Endodermal cell (in vitro differentiated cells): ENCODE data around the gene STUM. TPM values are rescaled to one million over a fixed set of nuclear protein-coding genes. Genes with fewer than 3 reads are reported as not detected.
A peak's percentile ranks its signal among the peaks of the same experiment; 100 is the strongest.

Experiments used
- DNase-seq: peaks from one replicate; pipeline ENCODE4 v3.0.0-alpha.2; 2017
- H3K27ac ChIP-seq: 2 replicates; pipeline ENCODE4 v1.5.1; 2013; ENCODE audit warnings: mild to moderate bottlenecking, low read depth, low read length, moderate library complexity
- H3K27me3 ChIP-seq: 2 replicates; pipeline ENCODE4 v1.6.1; 2013; ENCODE audit warnings: mild to moderate bottlenecking, low read length, moderate library complexity; ENCODE audit not compliant: insufficient read depth, control insufficient read depth, poor library complexity, severe bottlenecking
- H3K36me3 ChIP-seq: 2 replicates; pipeline ENCODE4 v1.7.0; 2013; ENCODE audit warnings: mild to moderate bottlenecking, low read length, moderate library complexity; ENCODE audit not compliant: control insufficient read depth, insufficient read depth
- H3K4me1 ChIP-seq: one replicate; pipeline ENCODE4 v1.7.0; 2013; ENCODE audit warnings: low read length; ENCODE audit not compliant: control insufficient read depth, insufficient read depth
- H3K4me3 ChIP-seq: 2 replicates; pipeline ENCODE4 v1.5.1; 2013; ENCODE audit warnings: mild to moderate bottlenecking, low read length, moderate library complexity
- H3K9ac ChIP-seq: 2 replicates; pipeline ENCODE4 v1.6.1; 2013; ENCODE audit warnings: mild to moderate bottlenecking, low read length, moderate library complexity; ENCODE audit not compliant: poor library complexity, severe bottlenecking; ENCODE audit errors: extremely low read depth
- H3K9me3 ChIP-seq: 2 replicates; pipeline ENCODE4 v1.6.1; 2013; ENCODE audit warnings: mild to moderate bottlenecking, low read length, moderate library complexity; ENCODE audit not compliant: control insufficient read depth
- H3K27ac Mint-ChIP-seq: 2 replicates; pipeline ENCODE4 v1.8.0; 2020; ENCODE audit warnings: mixed read lengths
- H3K27me3 Mint-ChIP-seq: 2 replicates; pipeline ENCODE4 v1.8.0; 2021; ENCODE audit warnings: mild to moderate bottlenecking, mixed read lengths; ENCODE audit not compliant: insufficient read depth
- H3K36me3 Mint-ChIP-seq: 2 replicates; pipeline ENCODE4 v1.8.0; 2020; ENCODE audit warnings: low read depth, mixed read lengths
- H3K4me1 Mint-ChIP-seq: 2 replicates; pipeline ENCODE4 v1.8.0; 2020; ENCODE audit warnings: mixed read lengths
- H3K4me3 Mint-ChIP-seq: 2 replicates; pipeline ENCODE4 v1.8.0; 2020; ENCODE audit warnings: mild to moderate bottlenecking, moderate library complexity, mixed read lengths
- H3K9me3 Mint-ChIP-seq: 2 replicates; pipeline ENCODE4 v1.8.0; 2020; ENCODE audit warnings: mild to moderate bottlenecking, mixed read lengths
- WGBS, 2 experiments: methylation state at CpG; one replicate each; pipeline versions ENCODE4 v1.1.5 to v1.1.7; 2013; ENCODE audit warnings: missing lambda C conversion rate in 2 of 2, mixed read lengths in 1 of 2; ENCODE audit not compliant: insufficient coverage in 1 of 2, insufficient read length in 1 of 2; 5-methylcytosine and 5-hydroxymethylcytosine counted together
- total RNA-seq, 2 donors: library from RNA; stranded (reverse); fragmentation: NEBNext Ultra II Directional in 1 of 2; extraction: Animal tissue kit (Norgen Biotek cat#: 25700) in 1 of 2; gene quantifications; 2 replicates in 1 of 2; 3 replicates in 1 of 2; pipeline ENCODE4 v1.2.1, GENCODE V29; 2021
- TF ChIP-seq, protein P1 (sequence below): fragments of 200-600 bp; sonication (generic); conservative IDR thresholded peaks from 2 replicates; pipeline ENCODE4 v1.5.0; 2021; ENCODE audit warnings: antibody characterized with exemption, mild to moderate bottlenecking

The STUM gene
- total RNA-seq, 2 donors from 2014 or later = 0.04 to 0.20 TPM

DNA sequence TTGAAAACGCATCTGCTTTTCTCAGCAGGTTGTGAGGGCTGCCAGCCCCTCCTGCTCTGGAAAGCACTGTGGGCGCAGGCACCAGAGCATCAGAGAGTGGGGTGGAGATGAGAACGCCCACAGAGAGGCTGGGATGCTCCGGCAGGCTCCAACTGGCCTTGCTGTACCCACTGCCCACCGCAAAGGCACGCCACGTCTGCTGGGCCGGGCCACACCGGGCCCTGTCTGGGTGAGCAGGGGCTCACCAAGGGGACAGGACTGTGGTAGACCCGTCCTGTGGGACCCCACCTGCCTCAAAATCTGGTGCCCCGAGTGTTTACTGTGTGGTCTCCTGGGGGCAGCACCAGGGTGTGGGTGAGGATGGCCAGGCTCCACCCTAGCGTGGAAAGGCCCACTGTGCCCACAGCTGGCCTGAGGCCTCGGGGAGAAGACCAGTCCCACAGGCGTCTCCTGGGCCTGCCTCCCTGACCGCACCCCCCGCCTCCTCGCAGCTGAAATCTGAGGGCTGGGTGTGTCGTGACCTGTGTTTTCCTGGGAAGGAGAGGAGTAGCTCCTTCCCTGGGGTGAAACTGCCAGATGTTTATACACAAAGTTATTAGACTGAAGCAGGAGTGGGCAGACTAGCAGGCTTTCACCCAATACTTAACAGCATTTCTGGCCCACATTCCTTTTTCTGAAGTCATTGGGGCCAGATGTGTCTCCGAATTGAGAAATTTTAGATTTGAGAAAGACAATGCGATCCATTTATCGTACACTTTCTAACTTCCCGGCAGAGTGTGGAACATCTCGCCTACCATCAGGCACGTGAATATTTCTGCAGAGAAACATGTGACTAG is 53.8 kb downstream of the STUM start:
- peaks cover 28% of the 10 kb centered on the region for H3K4me1 Mint-ChIP-seq
- Histone ChIP-seq H3K4me1 (peaks cover 6% of the 10 kb centered on the region), H3K27ac (no peak overlapping the region), H3K9ac (no peak overlapping the region), H3K4me3 (no peak overlapping the region), H3K36me3 (no peaks in the 10 kb centered on the region), H3K9me3 (no peaks in the 10 kb centered on the region), H3K27me3 (no peaks in the 10 kb centered on the region)
- H3K36me3 Mint-ChIP-seq = no peaks in the 10 kb centered on the region
- DNase-seq = no peak
- H3K27me3 Mint-ChIP-seq = peaks cover 4% of the 10 kb centered on the region
- TF ChIP-seq, protein P1, sequence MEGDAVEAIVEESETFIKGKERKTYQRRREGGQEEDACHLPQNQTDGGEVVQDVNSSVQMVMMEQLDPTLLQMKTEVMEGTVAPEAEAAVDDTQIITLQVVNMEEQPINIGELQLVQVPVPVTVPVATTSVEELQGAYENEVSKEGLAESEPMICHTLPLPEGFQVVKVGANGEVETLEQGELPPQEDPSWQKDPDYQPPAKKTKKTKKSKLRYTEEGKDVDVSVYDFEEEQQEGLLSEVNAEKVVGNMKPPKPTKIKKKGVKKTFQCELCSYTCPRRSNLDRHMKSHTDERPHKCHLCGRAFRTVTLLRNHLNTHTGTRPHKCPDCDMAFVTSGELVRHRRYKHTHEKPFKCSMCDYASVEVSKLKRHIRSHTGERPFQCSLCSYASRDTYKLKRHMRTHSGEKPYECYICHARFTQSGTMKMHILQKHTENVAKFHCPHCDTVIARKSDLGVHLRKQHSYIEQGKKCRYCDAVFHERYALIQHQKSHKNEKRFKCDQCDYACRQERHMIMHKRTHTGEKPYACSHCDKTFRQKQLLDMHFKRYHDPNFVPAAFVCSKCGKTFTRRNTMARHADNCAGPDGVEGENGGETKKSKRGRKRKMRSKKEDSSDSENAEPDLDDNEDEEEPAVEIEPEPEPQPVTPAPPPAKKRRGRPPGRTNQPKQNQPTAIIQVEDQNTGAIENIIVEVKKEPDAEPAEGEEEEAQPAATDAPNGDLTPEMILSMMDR = no peak
- H3K4me3 Mint-ChIP-seq = no peak overlapping the region
- no peaks in the 10 kb centered on the region for H3K9me3 Mint-ChIP-seq
- WGBS, 2 experiments = 90 to 95% methylated on average over 14 to 24 of the region's 24 CpGs
- H3K27ac Mint-ChIP-seq = no peak overlapping the region

DNA sequence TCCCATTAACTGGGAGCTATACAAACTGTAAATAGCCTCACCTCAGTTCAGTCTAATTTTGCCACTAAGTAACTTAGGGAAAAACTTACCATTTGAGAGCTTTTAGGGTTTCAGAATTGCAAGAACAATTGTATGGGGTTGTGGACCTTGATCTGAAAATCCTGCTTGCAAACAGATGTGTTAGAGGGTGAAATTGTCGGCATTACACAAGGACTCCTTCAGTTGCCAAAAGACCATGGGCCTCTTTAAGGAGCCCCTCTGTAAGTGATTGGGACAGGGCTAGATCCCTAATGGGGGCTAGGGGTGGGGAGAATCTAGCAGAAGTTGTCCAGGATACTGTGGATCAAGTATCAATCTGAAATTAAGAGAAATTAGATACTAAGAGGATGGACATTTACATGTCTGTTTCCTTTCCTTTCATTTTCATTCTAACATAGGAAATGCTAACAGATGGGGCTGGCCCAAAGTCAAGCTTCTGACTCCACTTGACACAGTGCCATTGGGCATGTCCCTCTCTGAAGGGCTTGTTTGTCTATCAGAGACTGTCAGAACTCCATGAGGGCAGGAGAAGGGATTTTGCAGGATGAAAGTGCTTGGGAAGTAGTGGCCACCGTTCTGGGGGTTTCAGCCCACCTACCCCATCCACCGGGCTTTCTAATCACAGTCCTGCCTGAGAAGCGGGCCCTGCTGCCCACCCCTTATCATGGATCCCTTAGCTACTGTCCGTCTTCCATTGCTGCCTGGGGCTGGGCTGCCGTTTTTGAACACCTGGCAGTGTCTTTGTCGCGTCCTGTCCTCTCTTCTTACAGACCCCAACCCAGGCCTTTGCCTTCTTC is 54.7 kb downstream of the STUM start:
- Mint-ChIP-seq H3K9me3 (no peaks in the 10 kb centered on the region), H3K36me3 (no peaks in the 10 kb centered on the region), H3K4me3 (no peak overlapping the region), H3K27ac (no peak overlapping the region), H3K27me3 (peaks cover 4% of the 10 kb centered on the region), H3K4me1 (peaks cover 28% of the 10 kb centered on the region)
- Histone ChIP-seq H3K4me1 (peaks cover 6% of the 10 kb centered on the region), H3K27me3 (no peaks in the 10 kb centered on the region), H3K4me3 (no peak overlapping the region), H3K9ac (no peak overlapping the region), H3K36me3 (no peaks in the 10 kb centered on the region), H3K27ac (no peak overlapping the region), H3K9me3 (no peaks in the 10 kb centered on the region)
- WGBS, 2 experiments = 88 to 91% methylated on average over 6 to 8 of the region's 8 CpGs
- no peak for DNase-seq
- TF ChIP-seq, protein P1 = no peak

DNA sequence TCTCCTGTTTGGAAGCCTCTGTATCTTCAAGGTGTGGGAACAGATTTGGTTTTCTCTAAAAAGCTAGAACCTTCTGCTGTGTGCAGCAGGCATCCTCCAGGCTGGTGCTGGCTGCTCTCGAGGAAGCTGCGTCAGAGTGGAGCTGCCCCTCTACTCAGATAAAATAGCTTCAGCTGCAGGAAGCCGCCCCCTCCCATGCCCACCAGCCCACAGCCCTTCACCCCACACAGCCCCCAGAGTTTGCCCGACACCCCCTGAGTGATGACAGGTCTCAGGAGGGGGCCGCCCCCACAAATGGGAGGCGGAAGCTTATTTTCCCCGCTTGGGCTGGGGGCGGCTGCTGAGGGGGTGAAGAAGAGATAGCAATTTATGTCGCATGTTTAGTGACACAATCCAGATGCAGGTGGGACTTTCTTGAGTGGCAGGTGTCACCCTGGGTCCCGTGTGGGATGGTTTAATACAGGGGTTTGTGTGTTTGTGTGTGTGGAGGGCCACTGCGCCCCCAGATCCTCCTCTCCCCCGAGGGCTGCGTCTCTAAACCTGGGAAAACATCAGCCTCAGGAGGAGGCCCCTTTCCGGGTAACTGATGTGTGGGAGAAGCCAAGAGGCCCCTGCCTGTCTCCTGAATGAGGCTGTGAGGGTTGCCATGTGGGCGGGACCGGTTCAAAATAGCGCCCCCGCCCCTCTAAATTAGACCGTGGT is 55.4 kb downstream of the STUM start:
- TF ChIP-seq, protein P1 = no peak

More for the DNA sequence above, 55.4 kb downstream of the STUM start:
- Histone ChIP-seq H3K9me3 (no peaks in the 10 kb centered on the region), H3K9ac (no peak overlapping the region), H3K27ac (peak overlapping the region; percentile 24), H3K4me1 (peaks cover 9% of the 10 kb centered on the region), H3K27me3 (no peaks in the 10 kb centered on the region), H3K36me3 (no peaks in the 10 kb centered on the region), H3K4me3 (no peak overlapping the region)
- Mint-ChIP-seq H3K4me1 (peaks cover 32% of the 10 kb centered on the region), H3K27ac (no peak overlapping the region), H3K36me3 (no peaks in the 10 kb centered on the region), H3K9me3 (no peaks in the 10 kb centered on the region), H3K27me3 (no peaks in the 10 kb centered on the region), H3K4me3 (no peak overlapping the region)
- no peak for DNase-seq
- 76 to 79% methylated on average over 13 to 19 of the region's 19 CpGs for WGBS, 2 experiments
